Pulmonary artery endothelial cell (primary cell): ENCODE data around the gene TBC1D7. TPM values are rescaled to one million over a fixed set of nuclear protein-coding genes. Genes with fewer than 3 reads are reported as not detected.

Experiments
- DNase-seq: peaks from one replicate; pipeline ENCODE4 v3.0.0-alpha.2; 2011; ENCODE audit warnings: low read depth, low spot score
- total RNA-seq: library from RNA; depleted of rRNA; stranded (reverse); fragments of >200 nt; gene quantifications from 2 replicates; pipeline ENCODE4 v1.2.3, GENCODE V29; 2014

TBC1D7 gene
- total RNA-seq, 1 donor from 2014 or later, result 21.9 TPM

DNA sequence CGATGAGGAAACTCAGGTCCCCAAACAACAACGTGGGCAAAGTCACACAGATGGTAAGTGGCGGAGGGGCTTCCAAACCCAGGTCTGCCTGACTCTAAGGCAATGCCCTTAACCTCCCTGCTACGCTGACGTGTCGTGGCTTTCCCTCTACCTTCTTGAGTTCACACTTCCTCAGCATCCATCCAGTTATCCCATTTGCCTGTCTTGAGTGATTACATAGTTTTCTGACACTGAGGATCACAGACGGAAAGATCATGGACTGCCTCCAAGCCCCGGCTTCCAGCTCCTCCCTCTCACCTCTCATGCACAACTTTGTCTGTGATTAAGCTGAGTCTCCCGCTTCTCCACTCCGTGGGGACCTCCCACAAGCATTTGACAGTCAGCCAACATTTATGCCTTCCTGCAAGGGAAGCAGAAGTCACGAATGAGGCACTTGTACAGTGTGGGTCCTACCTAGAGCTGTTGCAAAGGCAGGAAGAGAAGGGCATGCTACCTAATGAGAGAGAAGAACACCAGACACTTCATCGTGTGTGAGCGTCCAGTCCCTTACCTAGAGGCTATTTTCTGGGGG lies 33.8 kb downstream of the TBC1D7 start:
- no peak for DNase-seq

- DNase-seq, result no peak
These were observed 35.6 kb downstream of the TBC1D7 start for GRCh38 chr6:13292774-13293173.

- no peak for DNase-seq
These were observed 38.0 kb downstream of the TBC1D7 start for GRCh38 chr6:13290335-13290734.

- no peak for DNase-seq
These were observed 38.5 kb downstream of the TBC1D7 start for GRCh38 chr6:13289789-13290318.

GRCh38 chr6:13288969-13289391 lies 39.4 kb downstream of the TBC1D7 start:
- DNase-seq, result no peak

DNA sequence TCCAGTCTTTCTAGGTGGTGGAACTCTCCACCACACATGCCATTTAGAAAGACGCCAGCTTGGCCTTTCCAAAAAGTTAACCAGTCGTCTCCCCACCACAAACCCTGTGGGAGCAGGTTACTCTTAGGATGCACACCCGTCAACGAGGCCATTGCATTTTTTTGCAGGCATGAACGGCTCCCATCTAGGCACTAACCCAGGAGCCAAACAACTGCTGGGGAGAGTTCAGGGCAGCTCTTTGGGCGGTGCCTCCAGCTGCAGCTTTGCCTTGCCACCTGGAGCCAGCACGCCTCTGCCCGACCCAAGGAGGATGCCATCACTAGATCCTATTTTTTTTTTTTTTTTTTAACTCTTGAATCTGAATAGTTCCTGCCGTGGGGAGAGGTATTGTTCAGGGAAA lies 39.9 kb downstream of the TBC1D7 start:
- DNase-seq, result no peak

DNA sequence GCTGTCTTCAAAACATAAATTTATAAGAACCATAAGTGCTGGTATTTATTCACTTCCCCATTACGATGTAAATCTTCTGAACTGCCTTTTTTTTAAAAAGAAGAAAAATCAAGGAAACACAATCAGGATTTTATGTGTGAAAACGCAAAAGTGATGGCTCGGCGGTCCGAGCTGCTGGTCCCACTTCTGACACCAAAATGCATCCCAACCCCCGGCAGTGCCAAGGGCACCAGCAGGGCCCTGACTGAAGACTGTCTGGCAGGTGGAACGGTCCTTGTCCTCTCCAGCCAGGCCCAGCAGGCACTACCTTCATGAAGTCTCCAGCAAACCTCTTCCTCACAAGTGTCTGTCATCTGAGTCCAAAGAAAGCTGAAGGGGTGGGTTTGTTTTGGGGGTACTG lies 41.2 kb downstream of the TBC1D7 start:
- no peak for DNase-seq

DNA sequence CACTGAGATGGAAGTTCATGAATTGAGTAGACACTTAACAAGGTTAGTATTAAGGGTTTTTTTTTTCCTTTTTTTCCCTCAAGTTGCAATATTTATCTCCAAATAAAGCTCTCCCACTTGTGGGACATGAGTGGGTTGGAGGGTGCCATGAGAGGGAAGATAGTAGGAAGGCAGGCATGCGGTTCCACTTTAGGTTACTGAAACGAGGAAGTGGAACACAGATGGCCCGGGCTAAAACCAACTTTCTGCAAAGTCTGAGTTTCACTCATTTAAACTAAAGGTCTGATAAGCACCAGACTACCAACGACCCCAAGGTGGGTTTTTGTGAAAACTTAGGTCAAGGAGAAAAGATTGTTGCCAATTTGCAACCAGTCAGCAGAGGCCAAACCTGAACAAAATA lies 42.2 kb downstream of the TBC1D7 start:
- DNase-seq, result no peak

DNA sequence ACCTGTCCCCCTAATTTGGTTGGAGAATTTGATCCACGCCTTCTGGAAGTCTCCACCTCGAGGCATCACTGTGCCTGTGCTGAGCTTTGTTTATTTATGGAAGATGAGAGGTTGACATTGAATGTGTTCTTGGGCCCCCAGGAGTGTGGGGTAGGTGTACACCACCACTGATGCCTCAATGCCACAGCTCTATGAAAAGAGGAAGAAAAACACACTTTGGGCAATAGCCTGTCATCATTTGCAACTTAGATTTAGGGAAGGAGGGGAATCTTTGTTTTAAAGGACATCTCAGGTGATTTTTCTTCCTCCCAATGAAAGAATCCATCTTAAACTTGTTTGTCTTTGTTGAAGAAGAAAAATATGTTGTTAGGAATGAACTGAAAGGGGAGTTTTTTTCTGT lies 42.6 kb downstream of the TBC1D7 start:
- DNase-seq, result no peak

- no peak for DNase-seq
These were observed 43.7 kb downstream of the TBC1D7 start for GRCh38 chr6:13284646-13285045.

DNA sequence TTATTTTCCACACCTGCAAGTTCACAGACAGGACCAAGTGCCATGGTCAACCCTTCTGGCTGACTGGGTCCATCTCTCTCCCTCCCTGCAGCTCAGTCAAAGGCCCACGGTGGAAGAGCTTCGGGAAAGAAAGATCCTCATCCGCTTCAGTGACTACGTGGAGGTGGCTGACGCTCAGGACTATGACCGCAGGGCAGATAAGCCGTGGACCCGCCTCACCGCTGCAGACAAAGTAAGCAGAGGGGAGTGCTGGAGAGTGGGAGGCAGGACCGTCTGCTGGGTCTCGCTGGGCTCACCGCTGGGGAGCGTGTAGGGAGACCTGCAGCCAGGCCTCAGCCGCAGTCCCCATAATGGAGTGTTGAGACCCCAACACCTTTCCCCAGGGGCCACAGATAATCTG lies 45.0 kb downstream of the TBC1D7 start:
- no peak for DNase-seq

DNA sequence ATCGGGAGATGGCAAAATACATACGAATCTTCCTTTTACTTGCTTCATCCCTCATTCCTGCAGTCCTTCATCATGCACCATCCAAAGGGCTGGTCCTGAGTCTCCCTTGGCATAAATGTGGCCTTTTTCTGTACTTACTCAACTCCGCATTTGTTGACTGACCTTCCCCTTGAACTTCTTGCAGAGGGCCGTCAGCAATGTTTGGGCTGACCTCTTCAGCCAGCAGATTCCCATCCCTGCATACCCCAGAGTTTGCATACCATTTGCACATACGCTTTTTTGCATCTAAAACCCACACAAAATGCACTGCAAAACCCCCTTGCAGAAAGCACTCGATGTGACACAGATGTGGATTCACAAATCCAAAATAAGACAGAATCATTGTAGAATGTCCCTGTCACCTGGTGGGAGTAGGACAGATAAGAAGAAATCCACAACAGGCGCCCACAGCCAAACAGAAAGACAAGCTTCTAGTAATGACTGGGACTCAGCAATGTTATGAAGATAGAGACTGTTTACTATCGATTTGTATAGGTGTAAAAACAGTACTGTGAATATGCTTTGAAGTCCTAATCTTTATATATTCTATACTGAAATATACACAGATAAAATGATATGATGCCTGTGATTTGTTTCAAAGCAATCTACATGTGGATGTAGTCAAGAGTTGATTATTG lies 45.8 kb downstream of the TBC1D7 start:
- no peak for DNase-seq

DNA sequence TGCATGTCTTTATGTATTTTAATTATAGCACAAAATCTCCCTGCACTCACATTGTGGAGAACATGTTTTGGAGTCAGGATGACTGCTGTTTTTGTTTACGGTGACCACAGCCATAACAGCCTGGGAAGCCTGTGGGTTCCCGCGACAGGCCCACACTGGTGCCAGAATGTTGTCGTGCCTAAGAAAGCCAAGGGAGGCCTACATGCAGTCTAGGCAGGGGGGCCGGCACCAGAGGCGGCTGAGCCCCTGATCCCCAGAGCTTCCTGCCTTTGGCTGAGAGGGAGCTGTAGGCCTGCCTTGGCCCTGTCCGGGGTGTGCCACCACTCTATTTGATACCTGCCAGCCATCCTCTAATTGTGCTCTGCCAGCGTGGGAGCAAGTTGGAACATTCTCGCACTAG lies 46.7 kb downstream of the TBC1D7 start:
- no peak for DNase-seq

GRCh38 chr6:13280254-13280653 lies 48.1 kb downstream of the TBC1D7 start:
- no peak for DNase-seq

GRCh38 chr6:13278991-13279390 lies 49.3 kb downstream of the TBC1D7 start:
- DNase-seq, result no peak

DNA sequence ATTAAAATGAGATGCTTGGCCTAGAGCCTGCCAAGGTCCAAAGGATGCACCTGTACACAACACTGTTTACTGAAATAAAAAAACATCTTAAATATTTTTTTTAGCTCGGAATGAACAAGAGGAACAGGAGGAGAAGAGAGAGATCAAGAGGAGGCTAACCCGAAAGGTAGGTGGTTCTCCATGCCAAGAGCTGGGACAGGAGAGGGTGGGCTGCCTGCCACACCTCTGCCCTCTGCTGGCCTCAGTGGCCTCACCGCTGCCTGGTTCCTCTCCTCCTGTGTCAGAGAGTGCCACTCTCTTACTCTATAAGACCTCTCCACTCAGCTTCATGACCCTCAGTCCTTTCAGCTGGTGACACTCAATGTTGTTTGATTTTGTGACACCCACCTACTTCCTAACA lies 50.2 kb downstream of the TBC1D7 start:
- no peak for DNase-seq

DNA sequence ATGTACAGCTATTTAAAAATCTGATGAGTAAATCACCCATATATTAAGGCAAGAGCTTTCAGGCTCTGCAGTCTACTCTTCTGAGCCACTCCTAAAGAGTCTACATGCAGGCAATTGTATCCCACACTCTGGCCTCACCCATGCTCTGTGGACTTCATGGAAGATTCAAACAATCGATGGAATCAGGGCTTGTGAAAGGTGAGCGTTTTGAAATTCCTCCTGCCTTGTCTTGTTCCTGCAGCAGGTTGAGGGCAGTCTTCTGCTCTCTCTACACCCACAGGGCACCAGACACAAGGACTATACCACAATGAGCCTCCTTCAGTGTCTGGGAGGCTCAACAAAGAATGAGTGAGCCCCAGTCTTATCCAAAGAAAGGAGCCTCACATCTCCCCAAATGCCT lies 51.1 kb downstream of the TBC1D7 start:
- DNase-seq, result no peak

DNA sequence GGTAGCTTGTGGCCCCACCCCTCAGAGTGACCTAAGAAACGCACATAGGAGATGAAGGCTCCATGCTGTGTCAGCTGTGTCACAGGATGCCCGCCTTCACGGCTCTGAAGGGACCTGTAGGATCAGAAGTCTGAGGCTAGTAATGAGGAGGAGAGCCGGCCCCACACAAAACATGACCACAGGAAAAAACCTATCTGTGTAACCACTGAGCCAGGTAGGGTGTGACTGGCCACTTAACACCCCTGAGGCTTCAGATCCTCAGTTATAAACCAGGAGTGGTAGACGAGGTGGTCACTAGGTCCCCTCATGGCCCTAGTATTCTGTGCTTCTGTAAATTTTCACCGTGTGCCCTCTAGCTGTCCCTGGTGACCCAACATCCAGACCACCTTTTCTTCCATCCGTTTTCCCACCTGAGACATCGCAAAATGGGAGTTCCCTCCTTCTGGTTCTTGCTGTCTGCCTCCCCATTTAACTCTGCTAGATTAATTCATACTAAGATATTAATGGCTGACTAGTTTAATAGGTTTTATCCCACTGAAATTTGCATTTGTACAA lies 52.8 kb downstream of the TBC1D7 start:
- no peak for DNase-seq

- DNase-seq, result no peak
These were observed 53.5 kb downstream of the TBC1D7 start for GRCh38 chr6:13274707-13275434.

DNA sequence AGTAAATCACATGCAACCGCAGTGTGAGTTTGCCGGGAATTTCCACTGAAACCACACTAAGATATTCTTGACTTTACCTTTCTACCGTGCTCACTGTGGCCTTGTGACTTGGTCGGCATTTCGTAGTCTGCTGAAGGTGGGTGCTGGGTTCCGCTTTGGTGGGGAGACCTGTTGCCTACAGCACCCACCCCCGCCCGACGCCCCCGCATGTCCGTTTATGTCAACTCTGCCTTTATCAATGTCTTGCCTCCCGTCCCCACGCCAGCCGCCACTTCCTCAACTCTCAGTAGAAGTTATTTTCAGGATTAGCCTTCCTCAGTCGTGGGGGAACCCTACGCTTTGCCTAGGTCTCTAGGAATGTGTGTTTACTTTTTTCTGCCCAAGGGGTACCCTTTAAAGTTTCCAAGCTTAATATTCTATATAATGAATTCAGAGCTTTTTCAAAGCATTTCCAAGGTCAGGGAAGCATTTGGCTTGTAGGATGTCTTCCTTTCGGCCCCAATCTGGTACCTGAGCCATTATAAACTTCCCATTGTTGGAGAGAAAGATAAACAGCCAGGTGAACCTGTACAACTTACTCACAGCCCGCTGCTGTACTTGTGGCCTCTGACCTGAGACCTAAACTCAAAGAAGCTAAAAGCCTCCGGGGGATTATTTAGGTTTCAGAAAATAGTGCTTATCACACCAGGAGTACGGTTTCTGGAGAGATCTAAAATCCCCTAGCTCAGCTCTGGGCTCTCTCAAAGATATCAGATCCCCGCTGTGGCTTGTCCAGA lies 54.2 kb downstream of the TBC1D7 start:
- DNase-seq, result no peak

- DNase-seq, result no peak
These were observed 55.0 kb downstream of the TBC1D7 start for GRCh38 chr6:13273202-13273930.
